CD4-positive, alpha-beta T cell (primary cell): ENCODE results near the gene USP12. TPM values are rescaled to one million over a fixed set of nuclear protein-coding genes. Genes with fewer than 3 reads are reported as not detected.
A peak's percentile ranks its signal among the peaks of the same experiment; 100 is the strongest.

Source experiments
- ATAC-seq: fragments of 200-7000 bp; cut with Tn5 transposase; one replicate; pipeline ENCODE4 v1.10.0; 2022; ENCODE audit warnings: mild to moderate bottlenecking; ENCODE audit not compliant: poor library complexity
- CTCF ChIA-PET: fragments of 350-600 bp; sonication (Branson Sonifier 250); formaldehyde crosslinking; loops from one replicate; lab custom pipeline; 2021; ENCODE audit warnings: antibody characterized with exemption, inconsistent platforms; lab: Charles Lee
- POLR2A ChIA-PET: fragments of 350-600 bp; sonication (Branson Sonifier 250); formaldehyde crosslinking; loops from one replicate; lab custom pipeline; 2021; ENCODE audit warnings: antibody characterized with exemption, inconsistent platforms; lab: Charles Lee
- DNase-seq, 14 experiments: peaks; one replicate each; pipeline ENCODE4 v3.0.0-alpha.2; 2013 to 2020; ENCODE audit warnings: mixed read lengths in 2 of 14
- H3K27ac ChIP-seq, 2 donors: one replicate each; pipeline versions ENCODE4 v1.5.1 to v1.7.0; 2013; ENCODE audit warnings: low read length in 2 of 2, low read depth in 1 of 2, mild to moderate bottlenecking in 1 of 2
- H3K27me3 ChIP-seq, 2 experiments: 1 replicate in 1 of 2; 2 replicates in 1 of 2; pipeline versions ENCODE4 v1.6.1 to v1.7.0; 2013; ENCODE audit warnings: low read length in 2 of 2, control low read depth in 1 of 2, mild to moderate bottlenecking in 1 of 2, moderate library complexity in 1 of 2; ENCODE audit not compliant: insufficient read depth in 2 of 2, control insufficient read depth in 1 of 2
- H3K36me3 ChIP-seq: one replicate; pipeline ENCODE4 v1.6.1; 2013; ENCODE audit warnings: low read length, control low read depth; ENCODE audit not compliant: insufficient read depth
- H3K4me1 ChIP-seq: one replicate; pipeline ENCODE4 v1.6.1; 2013; ENCODE audit warnings: low read length, control low read depth; ENCODE audit not compliant: insufficient read depth
- H3K4me3 ChIP-seq: one replicate; pipeline ENCODE4 v1.5.1; 2013; ENCODE audit warnings: mild to moderate bottlenecking, low read length, moderate library complexity
- H3K9me3 ChIP-seq, 2 experiments: 1 replicate in 1 of 2; 2 replicates in 1 of 2; pipeline versions ENCODE4 v1.6.1 to v1.7.0; 2013; ENCODE audit warnings: low read length in 2 of 2, mild to moderate bottlenecking in 2 of 2, control low read depth in 1 of 2, moderate library complexity in 1 of 2; ENCODE audit not compliant: control insufficient read depth in 1 of 2, insufficient read depth in 1 of 2
- H3K27ac Mint-ChIP-seq: one replicate; pipeline ENCODE4 v1.8.0; 2020; ENCODE audit warnings: mixed read lengths
- H3K27me3 Mint-ChIP-seq: one replicate; pipeline ENCODE4 v1.8.0; 2021; ENCODE audit warnings: mixed read lengths
- H3K36me3 Mint-ChIP-seq: one replicate; pipeline ENCODE4 v1.8.0; 2021; ENCODE audit warnings: low read depth, mixed read lengths
- H3K4me1 Mint-ChIP-seq: one replicate; pipeline ENCODE4 v1.8.0; 2021; ENCODE audit warnings: low read depth, mixed read lengths
- H3K4me3 Mint-ChIP-seq: one replicate; pipeline ENCODE4 v1.8.0; 2020; ENCODE audit warnings: mild to moderate bottlenecking, mixed read lengths
- H3K9me3 Mint-ChIP-seq: one replicate; pipeline ENCODE4 v1.8.0; 2020; ENCODE audit warnings: mixed read lengths
- CTCF ChIP-seq: fragments of 200-600 bp; IDR thresholded peaks from one replicate; pipeline ENCODE4 v1.8.0; 2022; ENCODE audit warnings: antibody characterized with exemption, mild to moderate bottlenecking
- intact Hi-C, 2 experiments: fragments of 100-400 bp; cut with DNase I in 1 of 2; cut with micrococcal nuclease in 1 of 2; formaldehyde crosslinking; loops; one replicate each; pipeline versions ENCODE4 v1.15.1 to v1.9.0; 2023 to 2025; cut with DNase I, micrococcal nuclease
- total RNA-seq, 174 experiments: library from RNA in 2 of 174; stranded (reverse) in 2 of 174; gene quantifications; one replicate each; pipeline ENCODE4 v1.2.3 and lab custom pipeline; 2021 to 2026

Gene USP12
- total RNA-seq, 2 experiments from 2014 or later: 56.9 to 58.8 TPM

- Histone ChIP-seq H3K36me3 (no peaks in the 10 kb centered on the region), H3K27me3 (no peaks in the 10 kb centered on the region), H3K27ac (no peak overlapping the region), H3K9me3 (no peaks in the 10 kb centered on the region), H3K4me1 (peaks cover 17% of the 10 kb centered on the region), H3K4me3 (no peak overlapping the region)
- peaks cover 6% of the 10 kb centered on the region for H3K36me3 Mint-ChIP-seq
- DNase-seq: no peak
- H3K9me3 Mint-ChIP-seq: no peaks in the 10 kb centered on the region
- no peaks in the 10 kb centered on the region for H3K27me3 Mint-ChIP-seq
- ChIA-PET CTCF (interaction anchor here (0.6 kb wide), 1 partner anchor 81 kb away, joined by 3 read pairs; no protein-coding TSS in a partner anchor), POLR2A (interaction anchor here (0.6 to 0.7 kb wide), 2 partner anchors 187 to 445 kb away, joined by 3 read pairs; no protein-coding TSS in a partner anchor)
- intact Hi-C loops: loop anchor here (5.0 to 10.0 kb wide), 13 partner anchors 43 to 1540 kb away; partner anchors contain the start of genes CDK8 (in 1 of the 2), GTF3A (in 1 of the 2), LNX2 (in 1 of the 2) and MTIF3 (in 1 of the 2)
- H3K4me3 Mint-ChIP-seq: peak overlapping the region; percentile 46
- H3K4me1 Mint-ChIP-seq: peaks cover 22% of the 10 kb centered on the region
- no peak overlapping the region for H3K27ac Mint-ChIP-seq
- no peak for TF ChIP-seq CTCF
- no peak for ATAC-seq
These were observed 3.3 kb upstream of the USP12 start for GRCh38 chr13:27174766-27175455.

- Mint-ChIP-seq H3K27me3 (no peaks in the 10 kb centered on the region), H3K27ac (peak overlapping the region; percentile 91), H3K4me1 (peaks cover 45% of the 10 kb centered on the region), H3K9me3 (no peaks in the 10 kb centered on the region), H3K4me3 (peak overlapping the region; percentile 87), H3K36me3 (peaks cover 6% of the 10 kb centered on the region)
- intact Hi-C loops: loop anchor here (1.0 to 10.0 kb wide), 15 partner anchors 40 to 1542 kb away; partner anchors contain the start of genes RPL21 (in 2 of the 2), CDK8 (in 1 of the 2), GTF3A (in 1 of the 2) and LNX2 (in 1 of the 2)
- ATAC-seq: no peak
- CTCF ChIA-PET: interaction anchor here (0.6 to 1.1 kb wide), 3 partner anchors 26 to 187 kb away, joined by 3 read pairs; partner anchors contain the start of gene RASL11A
- POLR2A ChIA-PET: interaction anchor here (0.8 to 1.7 kb wide), 8 partner anchors 41 to 279 kb away, joined by 3 to 16 read pairs (median 4); partner anchors contain the start of genes MTIF3, RASL11A and RPL21
- peak overlapping the region; percentile 89 for H3K27ac ChIP-seq
- peaks cover 36% of the 10 kb centered on the region for H3K4me1 ChIP-seq
- no peaks in the 10 kb centered on the region for H3K36me3 ChIP-seq
- peak overlapping the region; percentile 73 for H3K4me3 ChIP-seq
- TF ChIP-seq CTCF: no peak
- H3K27me3 ChIP-seq: no peaks in the 10 kb centered on the region
- DNase-seq: peak in 4 of 14 experiments; percentile 27 to 60 (median 52)
- H3K9me3 ChIP-seq: no peaks in the 10 kb centered on the region
These were observed 858 bp upstream of the USP12 start for GRCh38 chr13:27172495-27172842.

GRCh38 chr13:27171827-27172494 lies 350 bp upstream of the USP12 start:
- Histone ChIP-seq H3K36me3 (no peaks in the 10 kb centered on the region), H3K4me3 (peak overlapping the region; percentile 73), H3K4me1 (peaks cover 36% of the 10 kb centered on the region), H3K27ac (peak overlapping the region; percentile 89), H3K9me3 (no peaks in the 10 kb centered on the region), H3K27me3 (no peaks in the 10 kb centered on the region)
- DNase-seq (peak; percentile 81 to 97 (median 92)), ATAC-seq (peak; percentile 83)
- Mint-ChIP-seq H3K36me3 (peaks cover 6% of the 10 kb centered on the region), H3K27me3 (no peaks in the 10 kb centered on the region), H3K4me3 (peak overlapping the region; percentile 87), H3K9me3 (no peaks in the 10 kb centered on the region), H3K4me1 (peaks cover 45% of the 10 kb centered on the region), H3K27ac (peak overlapping the region; percentile 91)
- intact Hi-C loops: loop anchor here (1.0 to 10.0 kb wide), 15 partner anchors 40 to 1543 kb away; partner anchors contain the start of genes PAN3 (in 2 of the 2), RPL21 (in 2 of the 2), CDK8 (in 1 of the 2) and GTF3A (in 1 of the 2)
- CTCF ChIA-PET: interaction anchor here (0.6 to 0.8 kb wide), 2 partner anchors 26 to 98 kb away, joined by 3 read pairs; partner anchors contain the start of gene RASL11A
- POLR2A ChIA-PET: interaction anchor here (0.9 to 1.7 kb wide), 6 partner anchors 41 to 279 kb away, joined by 3 to 16 read pairs (median 4); partner anchors contain the start of genes RASL11A and RPL21
- peak; percentile 16 for TF ChIP-seq CTCF
